ENCODE results near the gene PPM1N. TPM values are rescaled to one million over a fixed set of nuclear protein-coding genes. Genes with fewer than 3 reads are reported as not detected.

The PPM1N gene
- total RNA-seq, 3 donors from 2014 or later (not counting 1 experiment from before 2014, with no cell fraction given), result 5.1 to 8.3 (median 6.8) TPM

DNA sequence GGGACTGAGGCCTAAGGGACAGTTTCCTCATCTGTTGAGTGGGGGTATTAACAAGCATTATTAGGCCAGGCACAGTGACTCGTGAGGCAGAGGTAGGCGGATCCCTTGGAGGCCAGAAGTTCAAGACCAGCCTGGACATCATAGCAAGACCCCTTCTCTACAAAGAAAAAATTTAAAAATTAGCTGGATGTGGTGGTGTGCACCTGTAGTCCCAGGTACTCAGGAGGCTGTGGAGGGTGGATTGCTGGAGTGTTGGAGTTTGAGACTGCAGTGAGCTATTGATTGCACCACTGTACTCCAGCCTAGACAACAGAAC is 41.8 kb upstream of the PPM1N start:
- H3K4me3 Mint-ChIP-seq, result peak overlapping the region; percentile 47
- no peaks in the 10 kb centered on the region for H3K9me3 Mint-ChIP-seq
- Histone ChIP-seq H3K4me1 (ENCODE audit: control insufficient read depth, insufficient read depth, low read length) (peaks cover 34% of the 10 kb centered on the region), H3K27ac (ENCODE audit: low read length) (peak overlapping the region; percentile 74), H3K36me3 (ENCODE audit: control insufficient read depth, insufficient read depth, low read length) (no peaks in the 10 kb centered on the region), H3K4me3 (ENCODE audit: low read length) (no peak overlapping the region), H3K27me3 (ENCODE audit: control insufficient read depth, insufficient read depth, low read length) (no peaks in the 10 kb centered on the region), H3K9me3 (ENCODE audit: control insufficient read depth, insufficient read depth, low read length) (no peaks in the 10 kb centered on the region)
- TF ChIP-seq, protein P1, sequence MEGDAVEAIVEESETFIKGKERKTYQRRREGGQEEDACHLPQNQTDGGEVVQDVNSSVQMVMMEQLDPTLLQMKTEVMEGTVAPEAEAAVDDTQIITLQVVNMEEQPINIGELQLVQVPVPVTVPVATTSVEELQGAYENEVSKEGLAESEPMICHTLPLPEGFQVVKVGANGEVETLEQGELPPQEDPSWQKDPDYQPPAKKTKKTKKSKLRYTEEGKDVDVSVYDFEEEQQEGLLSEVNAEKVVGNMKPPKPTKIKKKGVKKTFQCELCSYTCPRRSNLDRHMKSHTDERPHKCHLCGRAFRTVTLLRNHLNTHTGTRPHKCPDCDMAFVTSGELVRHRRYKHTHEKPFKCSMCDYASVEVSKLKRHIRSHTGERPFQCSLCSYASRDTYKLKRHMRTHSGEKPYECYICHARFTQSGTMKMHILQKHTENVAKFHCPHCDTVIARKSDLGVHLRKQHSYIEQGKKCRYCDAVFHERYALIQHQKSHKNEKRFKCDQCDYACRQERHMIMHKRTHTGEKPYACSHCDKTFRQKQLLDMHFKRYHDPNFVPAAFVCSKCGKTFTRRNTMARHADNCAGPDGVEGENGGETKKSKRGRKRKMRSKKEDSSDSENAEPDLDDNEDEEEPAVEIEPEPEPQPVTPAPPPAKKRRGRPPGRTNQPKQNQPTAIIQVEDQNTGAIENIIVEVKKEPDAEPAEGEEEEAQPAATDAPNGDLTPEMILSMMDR (IDR thresholded peaks at IDR 0.05), result no peak
- ATAC-seq (no peak), DNase-seq (no peak)
- intact Hi-C loops (cut with micrococcal nuclease), result loop anchor here (1.0 to 10.0 kb wide), 2 partner anchors 11 to 188 kb away; partner anchors contain the start of gene FOSB
- H3K27ac Mint-ChIP-seq, result peak overlapping the region; percentile 92 to 98
- no peaks in the 10 kb centered on the region for H3K36me3 Mint-ChIP-seq
- peaks cover 36 to 47% of the 10 kb centered on the region in 2 donors for H3K4me1 Mint-ChIP-seq
- WGBS (ENCODE audit: insufficient coverage), result no CpG with 5 or more reads among the region's 2 CpGs
- peaks cover 0 to 4% of the 10 kb centered on the region in 2 donors for H3K27me3 Mint-ChIP-seq (ENCODE audit: low read depth in 2 of 2)

- H3K4me1 Mint-ChIP-seq, result peaks cover 26 to 36% of the 10 kb centered on the region in 2 donors
- peaks cover 23% of the 10 kb centered on the region for H3K4me1 ChIP-seq (ENCODE audit: control insufficient read depth, insufficient read depth, low read length)
Observed at GRCh38 chr19:45457776-45458175, 40.5 kb upstream of the PPM1N start.

GRCh38 chr19:45460807-45461347 is 37.4 kb upstream of the PPM1N start:
- WGBS (ENCODE audit: insufficient coverage), result 59% methylated on average over 8 of the region's 8 CpGs
- TF ChIP-seq, protein P1 (IDR thresholded peaks at IDR 0.05), result no peak
- ATAC-seq, result no peak
- no peak overlapping the region for H3K4me3 Mint-ChIP-seq
- H3K27me3 Mint-ChIP-seq (ENCODE audit: low read depth in 2 of 2), result peaks cover 0 to 4% of the 10 kb centered on the region in 2 donors
- peak overlapping the region in 1 of 2 donors; percentile 41 for H3K27ac Mint-ChIP-seq
- intact Hi-C loops (cut with micrococcal nuclease), result no loop called here
- H3K36me3 Mint-ChIP-seq, result no peaks in the 10 kb centered on the region
- peaks cover 11 to 24% of the 10 kb centered on the region in 2 donors for H3K4me1 Mint-ChIP-seq
- H3K9me3 Mint-ChIP-seq, result no peaks in the 10 kb centered on the region
- Histone ChIP-seq H3K27ac (ENCODE audit: low read length) (no peak overlapping the region), H3K36me3 (ENCODE audit: control insufficient read depth, insufficient read depth, low read length) (no peaks in the 10 kb centered on the region), H3K4me3 (ENCODE audit: low read length) (no peak overlapping the region), H3K27me3 (ENCODE audit: control insufficient read depth, insufficient read depth, low read length) (no peaks in the 10 kb centered on the region), H3K4me1 (ENCODE audit: control insufficient read depth, insufficient read depth, low read length) (peaks cover 12% of the 10 kb centered on the region), H3K9me3 (ENCODE audit: control insufficient read depth, insufficient read depth, low read length) (no peaks in the 10 kb centered on the region)
- DNase-seq, result no peak

More at GRCh38 chr19:45457776-45458175, 40.5 kb upstream of the PPM1N start:
- no peaks in the 10 kb centered on the region for H3K36me3 Mint-ChIP-seq
- H3K36me3 ChIP-seq (ENCODE audit: control insufficient read depth, insufficient read depth, low read length), result no peaks in the 10 kb centered on the region
- peak overlapping the region; percentile 48 to 64 for H3K27ac Mint-ChIP-seq
- no peak overlapping the region for H3K4me3 ChIP-seq (ENCODE audit: low read length)
- ATAC-seq, result no peak
- H3K27ac ChIP-seq (ENCODE audit: low read length), result no peak overlapping the region
- H3K9me3 Mint-ChIP-seq, result no peaks in the 10 kb centered on the region
- DNase-seq, result no peak
- H3K4me3 Mint-ChIP-seq, result no peak overlapping the region
- H3K9me3 ChIP-seq (ENCODE audit: control insufficient read depth, insufficient read depth, low read length), result no peaks in the 10 kb centered on the region
- intact Hi-C loops (cut with micrococcal nuclease), result loop anchor here (10.0 kb wide), 1 partner anchor 187 kb away; no protein-coding TSS in a partner anchor
- no peaks in the 10 kb centered on the region for H3K27me3 ChIP-seq (ENCODE audit: control insufficient read depth, insufficient read depth, low read length)
- TF ChIP-seq, protein P1 (IDR thresholded peaks at IDR 0.05), result no peak
- peaks cover 0 to 4% of the 10 kb centered on the region in 2 donors for H3K27me3 Mint-ChIP-seq (ENCODE audit: low read depth in 2 of 2)

DNA sequence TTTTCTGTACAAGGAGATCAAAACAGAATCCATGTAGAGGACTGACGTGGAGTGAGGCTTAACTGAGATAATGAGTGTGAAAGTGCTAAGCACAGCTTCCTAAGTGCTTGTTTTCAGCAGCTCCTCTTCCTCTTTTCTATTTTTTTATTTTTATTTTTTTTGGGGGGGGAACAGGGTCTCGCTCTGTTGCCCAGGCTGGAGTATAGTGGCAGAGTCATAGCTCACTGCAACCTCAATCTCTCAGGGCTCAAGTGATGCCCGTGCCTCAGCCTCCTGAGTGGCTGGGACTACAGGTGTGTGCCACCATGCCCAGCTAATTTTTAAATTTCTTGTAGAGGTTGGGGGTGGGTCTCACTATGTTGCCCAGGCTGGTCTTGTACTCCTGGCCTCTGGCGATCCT is 36.1 kb upstream of the PPM1N start:
- DNase-seq (no peak), ATAC-seq (no peak)
- WGBS (ENCODE audit: insufficient coverage), result 79% methylated on average over 3 of the region's 4 CpGs
- Histone ChIP-seq H3K27ac (ENCODE audit: low read length) (no peak overlapping the region), H3K4me3 (ENCODE audit: low read length) (no peak overlapping the region), H3K4me1 (ENCODE audit: control insufficient read depth, insufficient read depth, low read length) (peaks cover 4% of the 10 kb centered on the region), H3K36me3 (ENCODE audit: control insufficient read depth, insufficient read depth, low read length) (no peaks in the 10 kb centered on the region), H3K9me3 (ENCODE audit: control insufficient read depth, insufficient read depth, low read length) (no peaks in the 10 kb centered on the region), H3K27me3 (ENCODE audit: control insufficient read depth, insufficient read depth, low read length) (no peaks in the 10 kb centered on the region)
- intact Hi-C loops (cut with micrococcal nuclease), result no loop called here
- H3K27me3 Mint-ChIP-seq (ENCODE audit: low read depth in 2 of 2), result peaks cover 0 to 4% of the 10 kb centered on the region in 2 donors
- no peak overlapping the region for H3K27ac Mint-ChIP-seq
- H3K4me3 Mint-ChIP-seq, result no peak overlapping the region
- H3K4me1 Mint-ChIP-seq, result peaks cover 7 to 21% of the 10 kb centered on the region in 2 donors
- no peaks in the 10 kb centered on the region for H3K9me3 Mint-ChIP-seq
- H3K36me3 Mint-ChIP-seq, result no peaks in the 10 kb centered on the region
- TF ChIP-seq, protein P1 (IDR thresholded peaks at IDR 0.05), result no peak
